ENCODE measurements around the gene PEA15.
A peak's percentile ranks its signal among the peaks of the same experiment; 100 is the strongest.

Gene PEA15

DNA sequence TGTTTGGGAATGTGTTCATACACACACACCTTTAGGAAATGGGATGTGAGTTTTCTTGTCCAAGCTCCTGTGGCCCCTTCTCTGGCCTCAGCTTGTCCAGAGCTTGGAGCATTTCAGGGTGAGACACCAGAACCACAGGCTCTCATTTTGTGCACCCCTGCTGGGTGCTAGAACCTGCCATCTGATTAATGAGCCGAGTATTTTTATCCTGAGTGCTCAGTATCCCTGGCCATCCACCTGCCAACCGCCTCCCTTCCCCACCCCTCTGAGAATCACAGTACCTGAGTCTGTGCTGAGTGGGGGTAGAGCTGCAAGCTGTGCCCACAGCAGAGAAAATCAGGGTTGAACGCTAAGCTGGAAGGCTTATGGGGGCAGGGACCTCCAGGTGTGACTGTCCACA is 13.4 kb upstream of the PEA15 start:
- H3K27me3 Mint-ChIP-seq (ENCODE audit: low read depth): no peaks in the 10 kb centered on the region
- no peaks in the 10 kb centered on the region for H3K36me3 Mint-ChIP-seq (ENCODE audit: low read depth)
- H3K27ac Mint-ChIP-seq: no peak overlapping the region
- H3K4me3 Mint-ChIP-seq: no peak overlapping the region
- DNase-seq (ENCODE audit: low spot score): no peak
- no peaks in the 10 kb centered on the region for H3K9me3 Mint-ChIP-seq
- no peaks in the 10 kb centered on the region for H3K4me1 Mint-ChIP-seq (ENCODE audit: low read depth)

DNA sequence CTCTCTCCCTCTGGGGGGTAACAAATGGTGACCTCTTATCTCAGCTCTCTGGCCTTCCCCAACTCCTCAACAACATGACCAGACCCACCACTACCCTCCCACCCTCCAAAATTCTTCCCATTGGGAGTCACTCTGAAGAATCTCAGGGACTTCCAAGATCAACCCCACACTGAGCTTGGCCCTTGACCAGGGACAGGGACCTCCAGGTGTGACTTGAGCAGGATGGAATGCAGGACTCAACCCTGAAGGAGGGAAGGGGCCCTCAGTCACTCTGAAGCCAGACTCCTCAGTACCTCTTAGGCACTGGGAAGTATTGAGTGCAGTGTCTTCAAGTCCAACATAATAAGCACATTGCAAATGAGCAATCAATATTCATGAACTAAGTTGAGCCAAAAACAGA is 12.9 kb upstream of the PEA15 start:
- no peaks in the 10 kb centered on the region for H3K36me3 Mint-ChIP-seq (ENCODE audit: low read depth)
- no peaks in the 10 kb centered on the region for H3K27me3 Mint-ChIP-seq (ENCODE audit: low read depth)
- no peak overlapping the region for H3K4me3 Mint-ChIP-seq
- H3K4me1 Mint-ChIP-seq (ENCODE audit: low read depth): no peaks in the 10 kb centered on the region
- DNase-seq (ENCODE audit: low spot score): no peak
- no peak overlapping the region for H3K27ac Mint-ChIP-seq
- no peaks in the 10 kb centered on the region for H3K9me3 Mint-ChIP-seq

DNA sequence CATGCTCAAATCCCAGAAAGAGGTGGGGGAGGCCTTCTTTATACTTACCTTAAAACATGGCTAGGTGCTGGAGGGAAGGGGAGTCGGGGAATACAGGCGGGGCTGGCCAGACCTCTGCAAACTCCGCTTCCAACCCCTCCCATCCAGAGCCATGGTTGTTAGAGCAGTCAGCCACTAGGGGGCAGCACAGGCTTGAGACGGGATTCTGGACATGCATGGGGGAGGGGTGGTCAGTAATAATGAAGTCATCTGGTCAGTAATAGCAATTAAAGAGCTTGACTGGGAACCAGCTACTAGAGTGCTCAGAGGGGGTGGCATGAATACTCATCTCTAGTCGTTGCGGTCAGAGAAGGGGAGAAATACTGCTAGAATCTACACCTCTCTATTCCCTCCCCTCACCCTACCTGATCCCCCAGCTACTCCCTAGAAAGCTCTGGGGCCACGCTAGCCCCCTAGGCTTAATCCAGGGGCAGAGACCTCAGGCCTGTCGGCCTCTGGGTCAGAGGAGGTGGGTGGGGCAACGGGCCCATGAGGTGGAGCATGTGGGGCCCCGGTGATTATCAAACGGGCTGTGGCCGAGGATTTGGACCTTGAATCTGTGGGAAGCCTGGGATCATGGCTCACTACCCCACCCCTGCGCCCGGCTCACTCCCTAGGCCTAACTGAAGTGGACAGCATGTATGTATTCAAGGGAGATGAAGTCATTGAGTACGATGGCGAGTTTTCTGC is 11.9 kb upstream of the PEA15 start:
- Mint-ChIP-seq H3K4me3 (no peak overlapping the region), H3K27me3 (ENCODE audit: low read depth) (no peaks in the 10 kb centered on the region), H3K4me1 (ENCODE audit: low read depth) (no peaks in the 10 kb centered on the region), H3K27ac (no peak overlapping the region), H3K9me3 (no peaks in the 10 kb centered on the region), H3K36me3 (ENCODE audit: low read depth) (no peaks in the 10 kb centered on the region)
- peak; percentile 57 for DNase-seq (ENCODE audit: low spot score)

- no peaks in the 10 kb centered on the region for H3K36me3 Mint-ChIP-seq (ENCODE audit: low read depth)
- no peak overlapping the region for H3K4me3 Mint-ChIP-seq
- H3K27me3 Mint-ChIP-seq (ENCODE audit: low read depth): no peaks in the 10 kb centered on the region
- no peaks in the 10 kb centered on the region for H3K4me1 Mint-ChIP-seq (ENCODE audit: low read depth)
- no peak for DNase-seq (ENCODE audit: low spot score)
- no peak overlapping the region for H3K27ac Mint-ChIP-seq
- H3K9me3 Mint-ChIP-seq: no peaks in the 10 kb centered on the region
These were observed 11.1 kb upstream of the PEA15 start for GRCh38 chr1:160193832-160194736.

- Mint-ChIP-seq H3K27ac (no peak overlapping the region), H3K9me3 (no peaks in the 10 kb centered on the region), H3K36me3 (ENCODE audit: low read depth) (no peaks in the 10 kb centered on the region), H3K4me1 (ENCODE audit: low read depth) (no peaks in the 10 kb centered on the region), H3K4me3 (no peak overlapping the region), H3K27me3 (ENCODE audit: low read depth) (no peaks in the 10 kb centered on the region)
- no peak for DNase-seq (ENCODE audit: low spot score)
These were observed 10.5 kb upstream of the PEA15 start for GRCh38 chr1:160194737-160195059.

- H3K27ac Mint-ChIP-seq: no peak overlapping the region
These were observed 9.0 kb upstream of the PEA15 start for GRCh38 chr1:160196143-160196542.

DNA sequence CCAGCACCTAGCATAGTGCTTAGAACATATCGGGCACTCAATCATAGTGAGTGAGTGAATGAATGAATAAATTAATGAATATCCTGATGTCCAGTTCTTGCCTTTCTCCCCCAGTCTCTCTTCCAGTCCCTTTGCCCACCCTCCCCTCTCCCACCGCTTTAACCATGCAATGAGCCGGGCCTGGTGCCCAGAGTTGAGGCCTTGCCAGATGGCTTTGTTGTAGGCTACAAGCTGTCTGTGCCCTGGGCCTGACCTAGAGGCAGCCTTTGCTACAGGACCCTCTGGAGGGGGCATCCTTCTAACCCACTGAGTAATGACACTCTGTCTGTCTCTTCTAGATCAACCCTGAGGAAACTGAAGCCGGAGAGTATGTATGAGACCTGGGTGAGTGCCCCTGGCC is 8.0 kb upstream of the PEA15 start:
- Mint-ChIP-seq H3K27me3 (ENCODE audit: low read depth) (no peaks in the 10 kb centered on the region), H3K27ac (no peak overlapping the region), H3K9me3 (no peaks in the 10 kb centered on the region), H3K4me1 (ENCODE audit: low read depth) (no peaks in the 10 kb centered on the region), H3K4me3 (no peak overlapping the region), H3K36me3 (ENCODE audit: low read depth) (no peaks in the 10 kb centered on the region)
- DNase-seq (ENCODE audit: low spot score): no peak

More at GRCh38 chr1:160196143-160196542, 9.0 kb upstream of the PEA15 start:
- no peaks in the 10 kb centered on the region for H3K36me3 Mint-ChIP-seq (ENCODE audit: low read depth)
- no peaks in the 10 kb centered on the region for H3K27me3 Mint-ChIP-seq (ENCODE audit: low read depth)
- H3K4me1 Mint-ChIP-seq (ENCODE audit: low read depth): no peaks in the 10 kb centered on the region
- no peak for DNase-seq (ENCODE audit: low spot score)
- no peak overlapping the region for H3K4me3 Mint-ChIP-seq
- H3K9me3 Mint-ChIP-seq: no peaks in the 10 kb centered on the region

DNA sequence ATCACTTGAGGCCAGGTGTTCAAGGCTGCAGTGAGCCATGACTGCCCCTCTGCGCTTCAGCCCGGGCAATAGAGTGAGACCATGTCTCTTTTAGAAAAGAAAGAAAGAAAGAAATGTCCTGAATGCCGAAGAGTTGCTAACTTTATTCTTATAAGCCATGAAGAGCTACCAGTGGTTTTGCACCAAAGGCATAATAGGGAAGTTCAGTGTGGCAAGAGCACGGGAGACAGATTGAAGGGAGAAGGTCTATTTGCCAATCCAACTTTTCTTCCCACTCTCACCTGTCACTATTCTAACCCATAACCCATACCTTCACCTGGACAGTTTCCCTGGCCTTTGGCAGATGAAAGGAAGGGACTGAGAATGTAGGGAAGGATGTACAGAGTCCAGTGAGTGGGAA is 4.4 kb upstream of the PEA15 start:
- H3K4me1 Mint-ChIP-seq (ENCODE audit: low read depth): peaks cover 10% of the 10 kb centered on the region

DNA sequence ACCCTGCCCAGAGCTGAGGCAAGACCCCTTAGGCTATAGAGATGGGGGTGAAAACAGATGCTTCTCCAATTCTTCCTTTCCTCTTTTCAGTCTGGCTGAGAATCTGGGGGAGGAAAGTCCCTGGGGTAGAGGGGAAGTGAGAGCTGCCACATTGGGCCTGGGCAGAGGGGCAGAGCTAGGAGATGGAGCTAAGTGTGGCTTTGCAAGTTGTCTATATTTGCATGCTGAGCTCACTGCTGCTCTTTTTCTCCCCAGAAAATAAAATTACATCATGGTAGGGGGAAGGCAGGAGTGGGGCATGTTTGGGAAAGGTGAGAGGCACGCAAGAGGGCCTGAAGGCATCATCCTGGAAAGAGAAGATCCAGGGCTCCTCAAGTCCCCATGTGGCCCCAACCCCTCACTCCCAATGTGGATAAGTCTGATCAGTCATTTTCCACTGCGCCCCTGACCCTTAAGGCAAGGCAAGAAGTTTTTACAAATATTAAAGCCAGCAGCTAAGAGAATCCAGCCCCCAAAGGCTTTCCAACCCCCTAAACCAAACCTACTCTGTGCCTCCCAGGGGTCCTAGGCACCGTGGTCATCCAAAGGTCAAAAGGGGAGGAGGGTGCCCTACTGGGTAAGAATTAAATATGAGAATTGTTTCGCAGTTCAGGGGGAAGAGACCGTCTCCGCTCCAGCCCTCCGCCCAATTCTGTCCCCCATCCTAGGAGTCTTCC is 500 bp upstream of the PEA15 start:
- Mint-ChIP-seq H3K27me3 (ENCODE audit: low read depth) (no peaks in the 10 kb centered on the region), H3K27ac (peak overlapping the region; percentile 70), H3K4me3 (peak overlapping the region; percentile 51), H3K4me1 (ENCODE audit: low read depth) (peaks cover 28% of the 10 kb centered on the region), H3K36me3 (ENCODE audit: low read depth) (peaks cover 6% of the 10 kb centered on the region), H3K9me3 (no peaks in the 10 kb centered on the region)
- DNase-seq (ENCODE audit: low spot score): no peak

More for the DNA sequence above, 4.4 kb upstream of the PEA15 start:
- Mint-ChIP-seq H3K27me3 (ENCODE audit: low read depth) (no peaks in the 10 kb centered on the region), H3K36me3 (ENCODE audit: low read depth) (no peaks in the 10 kb centered on the region), H3K27ac (no peak overlapping the region), H3K9me3 (no peaks in the 10 kb centered on the region), H3K4me3 (no peak overlapping the region)
- DNase-seq (ENCODE audit: low spot score): no peak

- Mint-ChIP-seq H3K9me3 (no peaks in the 10 kb centered on the region), H3K4me1 (ENCODE audit: low read depth) (peaks cover 28% of the 10 kb centered on the region), H3K4me3 (peak overlapping the region; percentile 86), H3K36me3 (ENCODE audit: low read depth) (peaks cover 6% of the 10 kb centered on the region), H3K27ac (peak overlapping the region; percentile 53), H3K27me3 (ENCODE audit: low read depth) (no peaks in the 10 kb centered on the region)
- DNase-seq (ENCODE audit: low spot score): peak; percentile 48
These were observed 829 bp downstream of the PEA15 start for GRCh38 chr1:160206036-160206389.

GRCh38 chr1:160206421-160207117 is 1.4 kb downstream of the PEA15 start:
- H3K4me3 Mint-ChIP-seq: peak overlapping the region; percentile 86
- H3K36me3 Mint-ChIP-seq (ENCODE audit: low read depth): peaks cover 7% of the 10 kb centered on the region
- H3K9me3 Mint-ChIP-seq: no peaks in the 10 kb centered on the region
- peak overlapping the region; percentile 74 for H3K27ac Mint-ChIP-seq
- no peak for DNase-seq (ENCODE audit: low spot score)
- peaks cover 28% of the 10 kb centered on the region for H3K4me1 Mint-ChIP-seq (ENCODE audit: low read depth)
- no peaks in the 10 kb centered on the region for H3K27me3 Mint-ChIP-seq (ENCODE audit: low read depth)

DNA sequence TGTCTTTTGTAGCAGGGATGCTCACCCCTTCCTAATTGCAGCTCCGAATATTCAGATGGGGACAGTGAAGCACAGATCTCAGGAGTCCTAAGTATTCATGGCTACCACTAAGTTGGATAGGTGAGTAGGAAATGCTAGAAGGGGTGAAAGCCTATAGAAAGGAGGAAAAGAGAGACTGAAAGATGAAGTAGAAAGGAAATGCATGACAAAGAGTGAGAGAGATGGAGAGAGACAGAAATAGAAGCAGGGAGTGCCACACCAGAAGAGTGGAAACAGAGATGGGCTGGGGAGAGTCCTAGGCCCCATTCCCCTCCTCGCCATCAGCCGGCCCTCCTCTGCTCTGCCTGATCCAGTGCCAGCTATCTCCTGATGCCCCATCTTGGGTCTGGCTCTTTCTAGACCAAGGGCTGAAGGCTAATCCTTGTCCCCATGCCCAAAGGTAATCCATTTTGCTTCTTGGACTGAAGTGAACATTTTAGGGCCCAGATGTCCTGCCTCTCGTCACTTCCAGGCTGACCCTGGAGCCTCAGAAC is 2.0 kb downstream of the PEA15 start:
- H3K36me3 Mint-ChIP-seq (ENCODE audit: low read depth): peaks cover 12% of the 10 kb centered on the region
- peak overlapping the region; percentile 12 for H3K4me3 Mint-ChIP-seq
- peaks cover 28% of the 10 kb centered on the region for H3K4me1 Mint-ChIP-seq (ENCODE audit: low read depth)
- DNase-seq (ENCODE audit: low spot score): no peak
- H3K27ac Mint-ChIP-seq: peak overlapping the region; percentile 7
- no peaks in the 10 kb centered on the region for H3K27me3 Mint-ChIP-seq (ENCODE audit: low read depth)
- H3K9me3 Mint-ChIP-seq: no peaks in the 10 kb centered on the region

DNA sequence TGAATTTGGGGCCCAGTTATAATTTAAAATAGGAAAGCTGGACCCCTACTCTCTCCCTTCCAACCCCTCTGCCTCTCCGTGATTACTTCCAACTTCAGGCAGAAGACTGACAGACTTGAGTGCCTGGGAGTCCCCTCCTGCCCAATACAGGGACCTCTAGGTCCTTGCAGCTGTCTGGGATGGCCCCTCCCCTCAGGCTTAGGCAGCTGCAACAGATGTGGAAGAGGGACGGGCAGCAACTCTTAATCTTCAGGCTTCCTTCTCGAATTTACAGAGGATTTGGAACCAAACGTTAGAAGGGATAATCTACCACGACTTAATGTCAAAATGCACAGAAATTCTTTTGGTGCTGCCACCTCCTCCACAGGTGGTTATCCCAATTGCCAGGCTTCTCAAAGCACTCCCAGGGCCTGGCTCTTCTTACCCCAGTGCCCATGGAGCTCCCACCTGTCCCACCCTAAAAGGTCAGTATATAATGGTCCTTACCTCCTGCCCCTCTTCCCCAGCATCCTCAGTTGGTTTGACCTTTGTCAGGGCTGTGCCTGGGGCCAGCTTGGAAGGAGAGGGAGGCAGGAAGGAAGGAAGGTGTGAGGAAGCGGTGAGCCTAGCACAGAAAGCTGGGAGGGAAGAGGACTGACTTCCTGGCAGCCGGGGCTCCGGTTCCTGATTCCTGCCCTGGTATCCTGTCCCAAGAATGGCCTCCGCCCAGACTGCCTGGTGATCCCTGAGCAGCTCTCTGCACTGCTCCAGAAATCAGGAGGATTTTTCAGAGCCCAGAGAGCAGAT is 2.8 kb downstream of the PEA15 start:
- H3K27me3 Mint-ChIP-seq (ENCODE audit: low read depth): no peaks in the 10 kb centered on the region
- DNase-seq (ENCODE audit: low spot score): no peak
- H3K4me1 Mint-ChIP-seq (ENCODE audit: low read depth): peaks cover 28% of the 10 kb centered on the region
- no peak overlapping the region for H3K4me3 Mint-ChIP-seq
- H3K9me3 Mint-ChIP-seq: no peaks in the 10 kb centered on the region
- H3K27ac Mint-ChIP-seq: peak overlapping the region; percentile 32
- peaks cover 16% of the 10 kb centered on the region for H3K36me3 Mint-ChIP-seq (ENCODE audit: low read depth)

Data from T-helper 2 cell treated with Interferon-gamma antibody and Interleukin-4, amounts not matched to agents 5 μg/mL and 100 μg/mL, for 36 hours (primary cell).